ENCODE measurements around the gene CPN2. TPM values are rescaled to one million over a fixed set of nuclear protein-coding genes. Genes with fewer than 3 reads are reported as not detected.

Gene CPN2
- total RNA-seq, 1 donor from 2014 or later: 0.35 TPM

DNA sequence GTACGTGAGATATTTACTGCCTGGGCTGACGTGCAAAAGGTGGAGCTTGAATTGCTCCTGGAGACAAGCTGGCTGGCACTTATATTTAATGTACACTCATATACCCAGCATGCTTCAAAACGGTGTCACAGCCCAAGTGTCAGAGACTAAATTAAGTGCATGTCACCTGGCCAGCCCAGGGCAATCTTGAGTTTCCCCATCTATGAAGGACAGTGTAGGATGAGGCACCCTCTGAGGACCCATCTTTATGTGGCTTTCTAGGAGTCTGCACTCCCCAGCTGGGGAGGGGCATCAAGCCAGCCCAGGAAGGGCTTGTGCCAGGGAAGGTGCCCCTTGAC lies 13.2 kb upstream of the CPN2 start:
- DNase-seq (ENCODE audit: low spot score): no peak
- intact Hi-C loops (cut with DNase I): no loop called here

DNA sequence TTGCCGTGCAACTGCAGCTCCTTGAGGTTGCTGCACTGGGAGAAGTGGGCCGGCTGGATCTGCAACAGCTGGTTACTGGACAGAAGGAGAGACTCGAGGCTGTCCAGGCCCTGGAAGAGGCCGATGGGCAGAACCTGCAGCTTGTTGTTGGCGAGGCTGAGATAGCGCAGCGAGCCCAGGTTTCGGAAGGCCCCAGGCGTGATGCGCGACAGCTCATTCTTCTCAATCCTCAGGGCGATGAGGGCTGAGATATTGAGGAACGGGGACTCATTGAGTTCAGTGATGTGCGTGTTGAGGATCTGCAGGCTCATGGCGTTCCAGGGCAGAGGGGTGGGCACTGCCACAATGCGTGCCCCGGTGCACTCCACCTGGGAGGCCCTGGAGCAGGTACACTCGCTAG lies 9.4 kb upstream of the CPN2 start:
- intact Hi-C loops (cut with DNase I): no loop called here
- DNase-seq (ENCODE audit: low spot score): no peak

DNA sequence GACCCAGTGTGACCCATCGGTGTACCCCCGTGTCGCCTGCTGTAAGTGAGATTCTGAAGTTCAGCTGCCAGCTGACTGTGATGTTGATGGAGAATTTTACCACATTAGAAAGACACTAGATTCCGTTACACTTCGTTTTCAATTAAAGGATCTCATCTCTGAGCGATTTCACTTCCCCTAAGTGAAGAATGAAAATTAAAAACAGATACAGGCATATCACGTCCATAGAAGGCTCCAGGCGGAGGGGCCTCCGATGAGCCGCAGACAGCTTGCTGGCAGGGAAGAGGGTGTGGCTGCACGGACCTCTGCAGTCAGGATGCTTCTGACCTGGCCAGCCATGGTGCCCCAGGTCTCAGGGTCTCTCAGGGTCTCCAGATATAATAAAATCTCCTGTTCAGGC lies 6.6 kb upstream of the CPN2 start:
- intact Hi-C loops (cut with DNase I): no loop called here
- no peak for DNase-seq (ENCODE audit: low spot score)

DNA sequence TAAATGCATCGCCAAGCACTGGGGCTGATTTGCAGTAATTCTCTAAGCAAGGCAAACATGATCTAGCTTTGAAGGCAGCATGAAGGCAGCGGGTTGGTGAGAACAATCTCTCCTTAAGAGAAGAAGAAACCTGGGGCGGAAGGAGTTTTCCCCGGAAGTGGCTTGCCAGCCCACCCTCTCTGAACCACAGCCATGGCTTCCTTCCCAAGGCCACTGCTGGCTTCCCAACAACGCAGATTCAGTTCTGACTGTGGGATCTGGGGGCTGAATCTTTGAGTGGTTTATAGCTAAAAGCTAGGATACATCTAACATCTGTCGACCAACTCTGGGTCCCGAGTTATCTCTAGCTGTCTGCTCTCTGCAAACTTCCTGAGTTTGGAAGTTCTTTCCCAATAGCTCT lies 4.3 kb upstream of the CPN2 start:
- DNase-seq (ENCODE audit: low spot score): no peak

DNA sequence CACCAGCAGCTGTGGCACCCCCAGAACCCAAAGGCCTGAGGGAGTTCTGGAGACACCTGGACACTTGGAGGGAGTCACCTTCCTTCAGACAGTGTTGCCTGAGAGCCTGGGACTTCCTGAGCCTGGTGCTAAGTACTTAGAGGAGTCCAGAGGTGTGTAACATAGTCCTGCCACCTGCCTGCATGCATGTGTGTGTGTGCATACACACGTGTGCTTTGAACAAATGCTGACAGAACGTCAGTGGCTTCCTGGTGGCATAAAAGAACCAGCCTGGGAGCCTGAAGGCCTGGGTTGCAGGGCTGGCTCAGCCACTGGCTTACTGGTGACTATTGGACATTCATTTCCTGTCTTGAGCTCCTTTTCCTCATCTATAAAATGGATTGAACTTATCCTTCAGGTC lies 3.2 kb upstream of the CPN2 start:
- intact Hi-C loops (cut with DNase I): no loop called here
- DNase-seq (ENCODE audit: low spot score): no peak

More for the DNA sequence above, 4.3 kb upstream of the CPN2 start:
- intact Hi-C loops (cut with DNase I): no loop called here

DNA sequence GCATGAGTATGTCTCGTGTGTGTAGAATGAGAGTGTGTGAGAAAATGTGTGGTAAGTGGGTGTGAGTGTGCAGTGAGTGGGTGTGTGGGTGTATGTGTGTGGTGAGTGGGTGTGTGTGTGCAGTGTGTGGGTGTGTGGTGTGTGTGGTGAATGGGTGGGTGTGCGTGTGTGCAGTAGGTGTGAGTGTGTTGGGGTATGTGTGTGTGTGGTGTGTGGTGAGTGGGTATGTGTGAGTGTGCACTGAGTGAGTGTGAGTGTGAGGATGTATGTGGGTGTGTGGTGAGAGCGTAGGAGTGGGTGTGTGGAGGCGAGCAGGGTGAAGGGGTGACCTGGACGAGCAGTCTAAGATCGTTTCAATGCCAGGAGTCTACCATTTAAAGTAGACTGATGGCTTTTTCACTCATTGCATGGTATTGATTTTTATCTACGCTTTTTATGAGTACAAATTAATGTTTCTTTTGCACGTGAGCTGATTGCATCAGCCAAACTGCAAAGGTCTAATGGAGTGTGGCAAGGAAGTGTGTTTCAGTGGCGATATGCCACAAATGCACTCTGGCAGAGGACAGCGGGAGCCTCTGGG lies 1.6 kb upstream of the CPN2 start:
- intact Hi-C loops (cut with DNase I): no loop called here
- no peak for DNase-seq (ENCODE audit: low spot score)

DNA sequence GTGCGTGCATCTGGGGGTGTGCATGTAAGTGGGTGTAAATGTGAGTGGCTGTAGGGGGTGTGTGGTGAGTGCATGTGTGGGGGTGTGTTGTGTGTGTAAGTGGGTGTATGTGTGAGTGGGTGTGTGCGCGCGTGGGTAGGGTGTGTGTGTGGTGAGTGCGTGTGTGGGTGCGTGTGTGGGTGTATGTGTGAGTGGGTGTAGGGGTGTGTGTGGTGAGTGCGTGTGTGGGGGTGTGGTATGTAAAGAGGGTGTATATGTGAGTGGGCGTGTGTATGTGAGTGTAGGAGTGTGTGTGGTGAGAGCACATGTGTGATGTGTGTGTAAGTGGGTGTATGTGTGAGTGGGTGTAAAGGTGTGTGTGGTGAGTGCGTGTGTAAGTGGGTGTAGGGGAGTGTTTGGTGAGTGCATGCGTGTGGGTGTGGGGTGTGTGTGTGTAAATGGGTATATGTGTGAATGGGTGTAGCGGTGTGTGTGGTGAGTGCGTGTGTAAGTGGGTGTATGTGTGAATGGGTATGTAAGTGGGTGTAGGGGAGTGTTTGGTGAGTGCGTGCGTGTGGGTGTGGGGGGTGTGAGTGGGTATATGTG lies 916 bp upstream of the CPN2 start:
- no peak for DNase-seq (ENCODE audit: low spot score)
- intact Hi-C loops (cut with DNase I): no loop called here

DNA sequence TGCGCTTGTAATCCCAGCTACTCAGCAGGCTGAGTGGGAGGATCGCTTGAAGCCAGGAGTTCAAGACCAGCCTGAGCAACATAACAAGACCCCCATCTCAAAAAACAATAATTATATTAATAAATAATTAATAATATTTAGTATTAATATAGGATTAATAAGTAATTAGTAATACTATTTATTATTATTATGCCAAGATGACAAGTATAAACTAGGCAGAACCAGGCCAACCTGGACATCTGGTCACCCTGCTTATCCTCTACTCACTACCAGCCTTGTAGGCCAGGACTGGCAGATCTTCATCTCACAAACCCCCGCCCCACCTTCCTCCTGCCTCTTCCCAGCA lies 429 bp downstream of the CPN2 start:
- DNase-seq (ENCODE audit: low spot score): no peak
- intact Hi-C loops (cut with DNase I): no loop called here

DNA sequence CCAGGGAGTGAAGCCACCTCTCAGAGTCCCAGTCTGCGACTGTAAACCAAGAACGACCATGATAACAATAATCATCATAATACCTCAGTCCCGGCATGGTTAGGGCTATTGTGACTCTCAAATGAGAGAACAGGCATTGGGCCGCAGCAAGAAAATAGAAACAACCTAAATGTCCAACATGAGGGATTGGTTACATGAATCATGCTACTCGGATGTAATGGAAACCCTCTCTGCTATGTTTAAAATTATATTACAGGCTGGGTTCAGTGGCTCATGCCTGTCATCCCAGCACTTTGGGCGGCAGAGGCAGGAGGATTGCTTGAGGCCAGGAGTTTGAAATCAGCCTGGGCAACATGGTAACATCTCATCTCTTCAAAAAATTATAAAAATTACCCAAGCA lies 2.8 kb downstream of the CPN2 start:
- DNase-seq (ENCODE audit: low spot score): no peak
- intact Hi-C loops (cut with DNase I): no loop called here

DNA sequence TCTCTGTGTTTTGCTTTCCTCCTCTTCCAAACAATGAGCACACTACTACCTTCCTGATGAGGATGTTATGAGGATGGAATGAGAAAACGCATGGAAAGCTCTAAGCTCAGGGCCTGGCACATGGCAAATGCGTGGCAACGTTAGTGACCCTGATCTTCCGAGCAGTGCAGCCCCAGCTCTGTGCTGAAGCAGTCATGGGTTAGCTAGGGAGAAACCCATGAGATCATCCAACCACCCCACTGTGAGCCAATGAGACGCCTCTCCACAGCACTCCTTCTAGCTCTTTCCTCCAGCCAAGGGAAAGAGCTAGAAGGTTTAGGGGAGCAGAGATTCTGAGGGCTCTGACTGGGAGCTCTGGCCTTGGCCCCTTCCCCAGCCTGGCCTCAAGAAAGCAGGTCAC lies 4.5 kb downstream of the CPN2 start:
- no peak for DNase-seq (ENCODE audit: low spot score)
- intact Hi-C loops (cut with DNase I): no loop called here

DNA sequence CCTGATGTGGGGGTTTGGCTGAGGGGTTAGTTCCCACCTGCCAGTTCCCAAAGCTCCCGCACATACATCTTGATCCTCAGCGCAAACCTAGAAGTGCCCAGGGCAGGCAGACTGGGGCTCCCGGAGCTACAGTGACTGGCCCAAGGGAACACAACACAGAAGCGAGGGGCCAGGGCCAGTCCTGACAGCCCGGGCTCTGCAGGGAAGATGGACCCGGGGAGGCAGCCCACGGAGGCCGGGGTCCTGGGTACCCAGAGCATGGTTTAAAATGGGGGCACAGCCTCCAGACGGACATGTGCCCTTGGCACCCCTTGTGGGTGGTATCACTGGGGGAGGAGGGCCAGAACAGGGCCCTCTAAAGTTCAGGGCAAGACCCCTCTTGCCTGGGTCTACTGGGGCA lies 5.1 kb downstream of the CPN2 start:
- no peak for DNase-seq (ENCODE audit: low spot score)
- intact Hi-C loops (cut with DNase I): no loop called here

DNA sequence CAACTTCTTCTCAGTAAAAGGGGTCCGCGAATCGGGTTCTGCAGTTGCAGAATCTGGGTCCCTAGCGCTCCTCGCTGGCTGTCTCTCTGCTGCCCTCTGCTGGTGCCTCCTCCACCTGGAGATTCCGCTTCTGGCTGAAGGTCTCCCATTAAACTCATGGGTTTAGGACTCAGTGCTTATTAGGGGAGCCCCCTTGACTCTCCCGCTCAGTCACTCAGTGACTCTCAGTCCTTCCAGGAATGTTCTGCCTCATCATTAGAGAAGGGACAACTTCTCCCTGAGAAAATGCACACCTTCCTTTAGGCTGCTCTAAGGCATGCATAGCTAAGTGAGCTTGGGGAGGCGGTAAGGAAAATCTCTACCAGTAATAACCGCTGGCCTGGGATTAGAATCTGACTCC lies 7.1 kb downstream of the CPN2 start:
- intact Hi-C loops (cut with DNase I): no loop called here
- peak; percentile 85 for DNase-seq (ENCODE audit: low spot score)

DNA sequence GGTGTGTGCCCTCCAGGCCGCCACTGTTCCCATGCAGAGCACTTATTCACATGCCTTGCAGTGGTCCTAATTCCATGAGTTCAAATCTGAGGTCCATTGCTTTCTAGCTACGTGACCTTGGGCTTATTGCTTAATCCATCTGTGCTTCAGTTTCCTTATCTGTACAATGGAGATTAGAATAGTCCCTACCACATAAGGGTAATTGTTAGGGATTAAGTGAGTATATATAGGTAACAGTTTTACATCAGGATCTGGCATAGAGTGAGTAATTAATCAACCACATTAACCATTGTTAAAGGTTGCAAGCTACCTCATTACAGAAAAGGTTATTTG lies 7.6 kb downstream of the CPN2 start:
- intact Hi-C loops (cut with DNase I): no loop called here
- no peak for DNase-seq (ENCODE audit: low spot score)

DNA sequence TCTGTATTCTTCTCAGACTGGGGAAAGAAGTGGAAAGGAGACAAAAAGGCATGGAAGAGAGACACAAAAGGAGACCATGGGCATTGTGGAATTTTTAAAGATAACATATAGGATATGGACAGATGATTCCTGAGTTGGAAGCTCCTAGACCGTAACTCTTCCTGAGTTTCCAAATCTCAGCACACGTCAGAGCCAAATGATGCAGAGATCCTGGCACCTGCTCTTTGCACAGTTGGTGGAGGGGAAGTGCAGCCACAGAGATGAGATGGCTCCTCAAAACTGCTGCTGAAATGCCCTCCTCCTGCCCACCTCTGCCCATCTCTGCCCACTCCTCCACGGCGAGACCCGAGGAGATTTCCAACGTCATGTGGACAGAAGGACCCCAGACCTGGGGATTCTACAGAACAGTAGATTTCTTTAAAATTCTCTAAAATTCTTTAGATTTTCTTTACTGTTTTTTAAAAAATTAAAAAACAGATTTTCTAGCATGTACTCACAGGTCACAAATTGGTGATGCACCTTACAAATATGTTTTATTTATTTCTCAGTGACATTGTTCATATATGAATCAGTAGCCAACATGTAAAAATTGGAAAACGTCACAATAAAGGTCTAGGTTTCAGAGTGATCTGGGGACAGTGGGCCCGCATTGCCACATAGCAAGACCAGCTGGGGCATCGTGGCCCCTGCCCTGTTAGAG lies 8.1 kb downstream of the CPN2 start:
- intact Hi-C loops (cut with DNase I): no loop called here
- no peak for DNase-seq (ENCODE audit: low spot score)

DNA sequence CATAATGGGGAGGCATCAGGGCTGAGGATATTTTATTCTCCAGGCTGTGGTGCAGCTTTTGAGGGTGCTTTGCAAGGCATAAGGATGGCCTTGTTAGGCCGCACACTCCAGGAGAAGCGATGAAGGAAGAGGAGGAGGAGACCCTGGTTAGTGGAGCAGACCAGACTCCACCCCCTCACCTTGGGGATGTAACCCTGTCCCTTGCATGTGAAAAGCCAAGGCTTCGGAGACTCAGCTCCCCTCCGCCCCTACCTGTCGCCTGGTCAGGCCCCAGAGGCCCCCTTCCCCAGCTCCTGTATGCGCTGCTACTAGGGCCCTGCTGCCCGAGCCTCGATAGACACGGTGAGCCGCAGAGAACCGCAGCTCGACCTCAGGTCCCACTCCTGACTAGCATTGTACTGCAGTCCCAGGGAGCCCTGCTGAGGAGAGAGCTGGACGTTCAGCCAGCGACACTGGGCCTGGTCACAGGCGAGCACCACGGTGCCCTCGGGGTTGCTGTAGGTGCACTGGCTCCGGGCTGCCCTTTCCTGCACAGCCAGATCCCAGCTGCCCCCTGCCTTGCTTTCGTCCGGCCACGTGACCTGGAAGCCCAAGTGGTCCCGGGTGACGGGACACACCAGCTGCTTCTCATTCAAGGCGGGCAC lies 10.2 kb downstream of the CPN2 start:
- intact Hi-C loops (cut with DNase I): no loop called here

DNA sequence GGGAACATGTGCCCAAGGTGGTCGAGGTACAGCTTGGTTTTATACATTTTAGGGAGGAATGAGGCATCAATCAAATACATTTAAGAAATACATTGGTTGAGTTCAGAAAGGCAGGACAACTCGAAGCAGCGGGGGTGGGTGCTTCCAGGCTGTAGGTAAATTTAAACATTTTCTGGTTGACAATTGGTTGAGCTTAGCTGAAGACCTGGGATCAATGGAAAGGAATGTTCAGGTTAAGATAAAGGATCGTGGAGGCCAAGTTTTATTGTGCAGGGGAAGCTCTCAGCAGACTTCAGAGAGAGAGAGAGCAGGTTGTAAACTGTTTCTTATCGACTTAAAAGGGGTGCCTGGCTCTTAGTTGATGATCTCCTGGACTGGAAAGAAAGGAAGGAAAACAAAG lies 11.3 kb downstream of the CPN2 start:
- intact Hi-C loops (cut with DNase I): loop anchor here (10.0 kb wide), 2 partner anchors 405 to 675 kb away; no protein-coding TSS in a partner anchor

More for the DNA sequence above, 10.2 kb downstream of the CPN2 start:
- no peak for DNase-seq (ENCODE audit: low spot score)

DNA sequence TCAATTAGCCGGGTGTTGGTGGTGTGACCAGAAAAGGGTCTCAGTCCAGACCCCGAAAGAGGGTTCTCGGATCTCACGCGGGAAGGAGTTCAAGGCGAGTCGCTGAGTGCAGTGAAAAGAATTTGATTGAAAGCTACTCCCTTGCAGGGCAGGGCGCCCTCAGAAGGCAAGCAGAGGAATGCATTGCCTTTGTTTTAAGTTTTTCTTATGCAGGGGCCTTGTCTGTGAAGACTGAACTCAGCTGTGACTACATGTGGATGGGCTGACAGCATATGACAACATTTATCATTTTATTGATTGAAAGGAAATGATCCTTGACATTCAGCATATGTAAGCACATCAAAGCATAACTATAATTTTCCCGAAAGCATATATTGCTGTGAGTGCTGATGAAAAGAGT lies 11.8 kb downstream of the CPN2 start:
- intact Hi-C loops (cut with DNase I): loop anchor here (10.0 kb wide), 2 partner anchors 405 to 675 kb away; no protein-coding TSS in a partner anchor

More for the DNA sequence above, 11.3 kb downstream of the CPN2 start:
- DNase-seq (ENCODE audit: low spot score): no peak

DNA sequence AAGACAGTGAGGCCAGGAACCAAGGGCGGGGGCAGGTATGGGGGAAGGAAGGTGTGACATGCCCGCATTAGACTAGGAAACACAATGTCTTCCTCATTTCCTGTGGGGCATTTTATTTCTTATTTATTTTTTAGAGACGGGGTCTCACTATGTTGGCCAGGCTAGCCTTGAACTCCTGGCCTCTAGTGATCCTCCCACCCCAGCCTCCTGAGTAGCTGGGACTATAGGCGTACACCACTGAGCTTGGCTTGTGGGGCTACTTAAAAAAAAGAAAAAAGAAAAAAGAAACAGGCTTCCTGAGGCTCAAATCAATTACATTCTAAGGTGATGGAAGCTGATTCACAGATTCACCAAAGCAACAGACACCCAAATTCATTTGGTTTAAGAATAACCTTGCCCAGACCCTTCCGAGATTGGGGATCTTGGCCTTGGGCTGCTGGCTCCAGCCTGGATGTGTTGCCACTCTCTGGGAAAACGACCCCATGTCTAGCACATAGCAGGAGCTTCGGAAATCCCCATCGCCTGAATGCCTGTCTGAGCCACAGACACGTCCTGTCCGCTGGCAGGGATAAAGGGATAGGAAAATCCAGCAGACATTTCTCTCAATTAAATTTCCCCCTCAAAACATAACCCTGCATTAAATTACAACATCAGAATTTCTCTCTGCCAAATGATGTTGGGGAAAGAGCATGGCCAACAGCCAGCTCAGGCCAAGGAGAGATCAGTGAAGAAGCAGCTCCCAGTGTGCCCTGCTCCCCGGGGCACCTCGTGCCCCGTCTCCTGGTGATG lies 13.0 kb downstream of the CPN2 start:
- intact Hi-C loops (cut with DNase I): loop anchor here (10.0 kb wide), 2 partner anchors 407 to 673 kb away; no protein-coding TSS in a partner anchor
- DNase-seq (ENCODE audit: low spot score): no peak

More for the DNA sequence above, 11.8 kb downstream of the CPN2 start:
- DNase-seq (ENCODE audit: low spot score): no peak

DNA sequence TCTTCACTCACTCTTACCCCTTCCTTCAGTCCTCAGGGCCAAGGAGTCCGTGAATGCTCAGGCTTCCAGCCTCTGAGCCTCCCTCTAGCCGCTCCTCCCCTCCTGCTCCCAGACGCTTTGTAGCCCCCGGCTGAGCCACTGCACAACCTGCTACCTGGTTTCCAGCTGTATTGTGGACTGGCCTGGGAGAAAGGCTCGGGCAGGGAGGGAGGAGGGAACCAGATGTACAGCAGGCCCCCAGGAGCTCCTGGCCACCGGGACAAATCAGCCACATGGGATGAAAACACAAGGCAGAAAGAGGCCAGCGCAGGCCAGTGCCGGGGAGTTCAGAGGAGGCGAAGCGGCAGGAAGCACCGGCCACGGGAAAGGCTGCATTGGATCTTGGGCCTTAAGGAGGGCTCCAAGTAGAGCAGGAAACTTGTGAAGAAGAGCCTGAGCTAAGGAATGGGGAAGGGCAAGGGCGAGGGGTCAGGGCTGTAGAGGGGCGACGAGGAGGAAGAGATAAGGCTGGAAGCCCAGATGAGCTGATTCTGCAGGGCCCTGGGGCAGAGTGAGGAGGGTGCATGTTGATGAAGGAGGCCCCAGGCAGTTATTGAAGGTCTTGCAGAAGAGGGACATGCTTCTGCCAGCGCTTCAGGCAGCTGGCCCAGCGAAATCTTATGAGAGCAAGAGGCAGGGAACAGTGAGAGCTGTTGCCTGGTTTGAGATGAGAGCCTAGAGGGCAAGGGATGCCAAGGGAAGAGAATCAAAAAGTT lies 14.3 kb downstream of the CPN2 start:
- DNase-seq (ENCODE audit: low spot score): no peak
- intact Hi-C loops (cut with DNase I): loop anchor here (10.0 kb wide), 2 partner anchors 408 to 672 kb away; no protein-coding TSS in a partner anchor
